H1 (cell line): Measurements from ENCODE around the gene ITGB2. TPM values are rescaled to one million over a fixed set of nuclear protein-coding genes. Genes with fewer than 3 reads are reported as not detected.

Experiments
- BACH1 ChIP-seq: IDR thresholded peaks from 2 replicates; pipeline ENCODE4 v1.6.1; 2012; ENCODE audit warnings: low read length, improper control_type of control experiment
- BCL11A ChIP-seq, 2 experiments: IDR thresholded peaks; one replicate each; pipeline ENCODE4 v1.6.1; 2011; ENCODE audit warnings: low read depth in 2 of 2, low read length in 2 of 2, mild to moderate bottlenecking in 2 of 2
- CBX5 ChIP-seq: fragments of 300-800, 300-1000 bp; sonication (generic); IDR thresholded peaks from 2 replicates; pipeline ENCODE4 v1.7.1; 2016; ENCODE audit warnings: antibody characterized with exemption, low read length, low read depth
- CREB1 ChIP-seq: IDR thresholded peaks from 2 replicates; pipeline ENCODE4 v1.6.1; 2012; ENCODE audit warnings: inconsistent platforms
- CTBP2 ChIP-seq: IDR thresholded peaks from 2 replicates; pipeline ENCODE4 v1.7.0; 2011; ENCODE audit warnings: borderline replicate concordance, mild to moderate bottlenecking, moderate library complexity, mixed read lengths, low read length; ENCODE audit not compliant: insufficient read depth, insufficient read length
- EGR1 ChIP-seq: IDR thresholded peaks from 2 replicates; pipeline ENCODE4 v1.6.1; 2011; ENCODE audit warnings: low read depth, low read length, borderline replicate concordance
- EZH2 ChIP-seq: fragments of 200-600 bp; sonication (generic); IDR thresholded peaks from 2 replicates; pipeline ENCODE4 v1.7.1; 2012; ENCODE audit warnings: low read depth, mild to moderate bottlenecking, moderate library complexity, low read length, inconsistent platforms; ENCODE audit not compliant: severe bottlenecking
- HDAC2 ChIP-seq, 2 experiments: fragments of 300-600 bp in 1 of 2; sonication (generic) in 1 of 2; IDR thresholded peaks; 2 replicates each; pipeline ENCODE4 v1.6.1; 2011 to 2012; ENCODE audit warnings: low read depth in 2 of 2, low read length in 2 of 2, mild to moderate bottlenecking in 2 of 2, moderate library complexity in 2 of 2, borderline replicate concordance in 1 of 2, inconsistent platforms in 1 of 2
- HDAC6 ChIP-seq: IDR thresholded peaks from one replicate; pipeline ENCODE4 v1.7.1; 2012; ENCODE audit warnings: low read depth, mild to moderate bottlenecking, inconsistent platforms, low read length, moderate library complexity
- KDM5A ChIP-seq: fragments of 200-600 bp; IDR thresholded peaks from 2 replicates; pipeline ENCODE4 v1.7.1; 2012; ENCODE audit warnings: mild to moderate bottlenecking, low read length, inconsistent platforms, mixed read lengths
- MAFK ChIP-seq: IDR thresholded peaks from 2 replicates; pipeline ENCODE4 v1.6.1; 2012; ENCODE audit warnings: low read depth, mild to moderate bottlenecking, improper control_type of control experiment, low read length
- NANOG ChIP-seq: IDR thresholded peaks from 2 replicates; pipeline ENCODE4 v1.6.1; 2011; ENCODE audit warnings: low read length, low read depth, mild to moderate bottlenecking, inconsistent platforms; ENCODE audit not compliant: insufficient read depth, poor library complexity, severe bottlenecking
- NRF1 ChIP-seq: IDR thresholded peaks from 2 replicates; pipeline ENCODE4 v1.6.1; 2011; ENCODE audit warnings: mild to moderate bottlenecking, low read depth, low read length, improper control_type of control experiment
- PHF8 ChIP-seq: fragments of 200-600 bp; sonication (generic); conservative IDR thresholded peaks from 2 replicates; pipeline ENCODE4 v1.7.1; 2012; ENCODE audit warnings: low read depth, mild to moderate bottlenecking, inconsistent platforms, low read length, moderate library complexity
- POLR2AphosphoS5 ChIP-seq: IDR thresholded peaks from 2 replicates; pipeline ENCODE4 v1.6.1; 2011; ENCODE audit warnings: low read depth, low read length
- RFX5 ChIP-seq: IDR thresholded peaks from 2 replicates; pipeline ENCODE4 v1.6.1; 2011; ENCODE audit warnings: low read depth, low read length, improper control_type of control experiment, borderline replicate concordance
- RXRA ChIP-seq: IDR thresholded peaks from 2 replicates; pipeline ENCODE4 v1.6.1; 2011; ENCODE audit warnings: low read depth, mild to moderate bottlenecking, low read length, moderate library complexity; ENCODE audit not compliant: insufficient read depth
- SAP30 ChIP-seq: fragments of 300-600 bp; sonication (generic); IDR thresholded peaks from 2 replicates; pipeline ENCODE4 v1.7.1; 2012; ENCODE audit warnings: low read length, moderate library complexity, mild to moderate bottlenecking, inconsistent platforms; ENCODE audit not compliant: insufficient read depth, insufficient replicate concordance
- SRF ChIP-seq: IDR thresholded peaks from 2 replicates; pipeline ENCODE4 v1.6.1; 2011; ENCODE audit warnings: mild to moderate bottlenecking, low read depth, low read length, moderate library complexity
- TAF1 ChIP-seq: IDR thresholded peaks from 2 replicates; pipeline ENCODE4 v1.6.1; 2011; ENCODE audit warnings: mild to moderate bottlenecking, low read depth, low read length
- TBP ChIP-seq: IDR thresholded peaks from 2 replicates; pipeline ENCODE4 v1.6.1; 2011; ENCODE audit warnings: low read depth, low read length, improper control_type of control experiment
- TEAD4 ChIP-seq: IDR thresholded peaks from 2 replicates; pipeline ENCODE4 v1.6.1; 2012; ENCODE audit warnings: low read depth, low read length, inconsistent platforms, mixed read lengths
- polyA plus RNA-seq, 7 experiments: library from polyadenylated mRNA; depleted of rRNA in 3 of 7; stranded (reverse) in 5 of 7; unstranded in 2 of 7; fragments of >200 nt in 5 of 7; fragments of 200-250 nt in 2 of 7; gene quantifications; 1 replicate in 5 of 7; 2 replicates in 1 of 7; 4 replicates in 1 of 7; pipeline versions ENCODE4 v1.2.1 to v1.2.3, GENCODE V29; 2011 to 2013; ENCODE audit warnings: missing spikeins in 2 of 7, mixed read lengths in 2 of 7
- total RNA-seq: library from RNA; stranded (reverse); fragmentation: NEBNext Ultra II Directional; extraction: Animal tissue kit (Norgen Biotek cat#: 25700); gene quantifications from 2 replicates; pipeline ENCODE4 v1.2.1, GENCODE V29; 2021
- TF ChIP-seq, protein P1 (sequence below): IDR thresholded peaks from 2 replicates; pipeline ENCODE4 v1.6.1; 2012; ENCODE audit warnings: inconsistent platforms
- TF ChIP-seq, protein P2 (sequence below): IDR thresholded peaks from 2 replicates; pipeline ENCODE4 v1.6.1; 2012; ENCODE audit warnings: inconsistent platforms

Gene ITGB2
- total and polyA plus RNA-seq, 2 of the 8 experiments (the other 6 are each of a cell fraction or from before 2014, with no cell fraction given): 0.24 to 0.63 TPM

DNA sequence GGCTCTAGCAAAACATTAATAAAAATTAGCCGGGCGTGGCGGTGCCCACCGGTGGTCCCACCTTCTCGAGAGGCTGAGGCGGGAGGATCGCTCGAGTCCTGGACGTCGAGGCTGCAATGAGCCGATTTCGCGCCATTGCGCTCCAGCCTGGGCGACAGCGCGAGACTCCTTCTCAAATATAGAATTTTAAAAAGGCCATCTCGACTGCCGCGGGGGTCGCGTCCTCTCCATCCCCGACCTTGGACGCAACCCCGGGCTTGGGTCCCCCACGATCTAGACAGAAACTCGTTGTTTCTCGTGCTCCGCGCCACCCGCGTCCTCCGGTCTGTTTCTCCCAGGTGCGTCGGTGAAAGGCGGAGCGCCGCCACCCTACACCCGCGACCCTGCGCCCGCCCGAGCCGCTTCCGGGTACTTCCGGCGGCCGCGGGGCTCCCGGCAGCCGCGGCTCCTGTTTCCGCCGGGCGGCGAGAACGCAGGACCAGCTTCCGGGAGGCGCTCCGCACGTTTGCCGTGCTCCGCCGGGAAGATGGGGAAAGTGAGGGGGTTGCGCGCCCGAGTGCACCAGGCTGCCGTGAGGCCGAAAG lies 18.9 kb upstream of the ITGB2 start, which contains the start of gene SLX9 (continued):
- TF ChIP-seq POLR2AphosphoS5: peak; percentile 59; the same call in 1 of the 2 replicates
- peak; percentile 96 for TF ChIP-seq TAF1
- no peak for TF ChIP-seq EZH2
- TF ChIP-seq NRF1: no peak
- TF ChIP-seq TBP: peak; percentile 90
- no peak for TF ChIP-seq HDAC6
- TF ChIP-seq, protein P1, sequence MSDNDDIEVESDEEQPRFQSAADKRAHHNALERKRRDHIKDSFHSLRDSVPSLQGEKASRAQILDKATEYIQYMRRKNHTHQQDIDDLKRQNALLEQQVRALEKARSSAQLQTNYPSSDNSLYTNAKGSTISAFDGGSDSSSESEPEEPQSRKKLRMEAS: peak; percentile 67; the same call in 1 of the 2 replicates
- peak; percentile 52; the same call in 1 of the 2 replicates for TF ChIP-seq CREB1
- TF ChIP-seq SAP30: no peak
- no peak for TF ChIP-seq CBX5
- TF ChIP-seq, protein P2, sequence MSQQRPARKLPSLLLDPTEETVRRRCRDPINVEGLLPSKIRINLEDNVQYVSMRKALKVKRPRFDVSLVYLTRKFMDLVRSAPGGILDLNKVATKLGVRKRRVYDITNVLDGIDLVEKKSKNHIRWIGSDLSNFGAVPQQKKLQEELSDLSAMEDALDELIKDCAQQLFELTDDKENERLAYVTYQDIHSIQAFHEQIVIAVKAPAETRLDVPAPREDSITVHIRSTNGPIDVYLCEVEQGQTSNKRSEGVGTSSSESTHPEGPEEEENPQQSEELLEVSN: peak; percentile 88
- TF ChIP-seq KDM5A: peak; percentile 66; the same call in 1 of the 2 replicates
- TF ChIP-seq CTBP2: peak; percentile 46
- peak; percentile 84 for TF ChIP-seq PHF8
- no peak for TF ChIP-seq MAFK
- TF ChIP-seq SRF: peak; percentile 77
- no peak for TF ChIP-seq RFX5
- TF ChIP-seq EGR1: peak; percentile 85
- peak; percentile 7 for TF ChIP-seq NANOG
- peak; percentile 24; the same call in 1 of the 2 replicates for TF ChIP-seq TEAD4
- TF ChIP-seq HDAC2 (IDR thresholded peaks at IDR 0.05; ENCODE audit: borderline replicate concordance in 1 of 2, low read depth in 2 of 2, low read length in 2 of 2): peak; percentile 48 to 63; a peak in 3 of 4 replicates
- peak; percentile 64 for TF ChIP-seq BACH1
- TF ChIP-seq BCL11A (IDR thresholded peaks at IDR 0.05; ENCODE audit: low read depth in 2 of 2, low read length in 2 of 2): no peak
- no peak for TF ChIP-seq RXRA
